ENCODE results near the gene CNFN.

DNA sequence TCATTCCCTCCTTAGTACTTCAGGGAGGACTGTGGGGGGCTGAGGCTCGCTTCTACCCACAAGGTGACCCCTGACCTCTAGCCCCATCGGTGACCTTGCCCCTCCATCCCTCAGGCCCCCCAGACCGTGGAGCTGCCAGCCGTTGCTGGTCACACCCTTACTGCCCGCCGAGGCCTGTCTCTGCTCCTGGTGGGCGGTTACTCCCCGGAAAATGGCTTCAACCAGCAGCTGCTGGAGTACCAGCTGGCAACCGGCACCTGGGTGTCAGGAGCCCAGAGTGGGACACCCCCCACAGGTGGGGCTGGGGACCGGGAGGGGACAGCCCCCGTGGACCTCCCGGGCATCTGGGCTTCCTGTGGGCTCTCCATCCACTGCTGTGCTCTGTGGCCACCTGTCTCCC, 32.8 kb downstream of the CNFN start:
- TF ChIP-seq POLR2A (IDR thresholded peaks at IDR 0.05; ENCODE audit: low read length) (no peak), GATA1 (IDR thresholded peaks at IDR 0.05; ENCODE audit: low read depth, low read length) (no peak)
